SK-N-SH treated with all-trans-retinoic acid at 6 μM for 48 hours (cell line): ENCODE results near the gene LRRC14B.

Source experiments
- ATAC-seq: fragments of 200-7000 bp; cut with Tn5 transposase; 3 replicates; pipeline ENCODE4 v1.9.1; 2020; ENCODE audit warnings: mild to moderate bottlenecking, moderate library complexity
- ARNTL ChIP-seq: fragments of 450-650 bp; formaldehyde crosslinking; IDR thresholded peaks from 2 replicates; pipeline ENCODE4 v1.5.0; 2020; ENCODE audit warnings: low read depth, mild to moderate bottlenecking, moderate library complexity, borderline replicate concordance
- BACH2 ChIP-seq: fragments of 250-450 bp; sonication (Bioruptor Pico); IDR thresholded peaks from 2 replicates; pipeline ENCODE4 v1.9.0; 2021; ENCODE audit warnings: mild to moderate bottlenecking, borderline replicate concordance
- CREB5 ChIP-seq: fragments of 250-450 bp; sonication (Bioruptor Pico); IDR thresholded peaks from 2 replicates; pipeline ENCODE4 v1.5.1; 2020; ENCODE audit warnings: low read depth, mild to moderate bottlenecking, moderate library complexity
- CSDC2 ChIP-seq: fragments of 250-450 bp; sonication (Bioruptor Pico); IDR thresholded peaks from 2 replicates; pipeline ENCODE4 v1.5.0; 2020; ENCODE audit warnings: mild to moderate bottlenecking, moderate library complexity
- CSRNP3 ChIP-seq: fragments of 250-450 bp; sonication (Bioruptor Pico); IDR thresholded peaks from 2 replicates; pipeline ENCODE4 v1.5.1; 2021; ENCODE audit warnings: mild to moderate bottlenecking, moderate library complexity
- ESRRG ChIP-seq: fragments of 250-450 bp; sonication (Bioruptor Pico); IDR thresholded peaks from 2 replicates; pipeline ENCODE4 v1.6.1; 2021; ENCODE audit warnings: mild to moderate bottlenecking
- GLIS3 ChIP-seq: fragments of 250-450 bp; sonication (Bioruptor Pico); IDR thresholded peaks from 2 replicates; pipeline ENCODE4 v1.5.0; 2020; ENCODE audit warnings: mild to moderate bottlenecking, moderate library complexity
- ISL1 ChIP-seq: fragments of 250-450 bp; sonication (Bioruptor Pico); IDR thresholded peaks from 2 replicates; pipeline ENCODE4 v2.1.2; 2022; ENCODE audit warnings: mild to moderate bottlenecking, moderate library complexity
- PATZ1 ChIP-seq: fragments of 250-450 bp; sonication (Bioruptor Pico); IDR thresholded peaks from 2 replicates; pipeline ENCODE4 v1.8.0; 2020; ENCODE audit warnings: mild to moderate bottlenecking, moderate library complexity, borderline replicate concordance
- PPARA ChIP-seq: fragments of 250-450 bp; sonication (Bioruptor Pico); IDR thresholded peaks from 2 replicates; pipeline ENCODE4 v1.5.0; 2020; ENCODE audit warnings: mild to moderate bottlenecking, borderline replicate concordance
- SNAI2 ChIP-seq: fragments of 250-450 bp; sonication (Bioruptor Pico); IDR thresholded peaks from 2 replicates; pipeline ENCODE4 v1.5.0; 2020; ENCODE audit warnings: mild to moderate bottlenecking, moderate library complexity
- TCF4 ChIP-seq: fragments of 250-450 bp; sonication (Bioruptor Pico); IDR thresholded peaks from 2 replicates; pipeline ENCODE4 v1.8.0; 2021; ENCODE audit warnings: mild to moderate bottlenecking, moderate library complexity, borderline replicate concordance
- TOX ChIP-seq: fragments of 250-450 bp; sonication (Bioruptor Pico); IDR thresholded peaks from 2 replicates; pipeline ENCODE4 v1.8.0; 2021; ENCODE audit warnings: mild to moderate bottlenecking, moderate library complexity, borderline replicate concordance
- TSHZ2 ChIP-seq: fragments of 250-450 bp; sonication (Bioruptor Pico); IDR thresholded peaks from 2 replicates; pipeline ENCODE4 v1.5.0; 2020; ENCODE audit warnings: mild to moderate bottlenecking, moderate library complexity
- ZC3H10 ChIP-seq: fragments of 250-450 bp; sonication (Bioruptor Pico); IDR thresholded peaks from 2 replicates; pipeline ENCODE4 v1.5.1; 2021; ENCODE audit warnings: mild to moderate bottlenecking, moderate library complexity
- ZFP3 ChIP-seq: fragments of 250-450 bp; sonication (Bioruptor Pico); IDR thresholded peaks from 2 replicates; pipeline ENCODE4 v1.5.0; 2020; ENCODE audit warnings: mild to moderate bottlenecking, moderate library complexity
- ZFP30 ChIP-seq: fragments of 450-650 bp; formaldehyde crosslinking; IDR thresholded peaks from 2 replicates; pipeline ENCODE4 v1.5.0; 2022; ENCODE audit warnings: mild to moderate bottlenecking, moderate library complexity
- ZNF565 ChIP-seq: fragments of 450-650 bp; formaldehyde crosslinking; conservative IDR thresholded peaks from 2 replicates; pipeline ENCODE4 v1.5.0; 2020; ENCODE audit warnings: low read depth, mild to moderate bottlenecking, moderate library complexity
- ZNF70 ChIP-seq: fragments of 450-650 bp; formaldehyde crosslinking; IDR thresholded peaks from 2 replicates; pipeline ENCODE4 v1.5.0; 2020; ENCODE audit warnings: mild to moderate bottlenecking, moderate library complexity
- ZNF8 ChIP-seq: fragments of 450-650 bp; formaldehyde crosslinking; IDR thresholded peaks from 2 replicates; pipeline ENCODE4 v1.5.0; 2020; ENCODE audit warnings: mild to moderate bottlenecking, moderate library complexity

Gene LRRC14B

GRCh38 chr5:189976-190365 is 1.3 kb upstream of the LRRC14B start:
- TF ChIP-seq TSHZ2 (CRISPR knock-in tag) = no peak
- no peak for TF ChIP-seq BACH2 (CRISPR knock-in tag)
- TF ChIP-seq ESRRG = no peak
- no peak for TF ChIP-seq PPARA (CRISPR knock-in tag)
- no peak for TF ChIP-seq ZNF565 (CRISPR knock-in tag)
- TF ChIP-seq ISL1 = no peak
- no peak for TF ChIP-seq SNAI2 (CRISPR knock-in tag)
- TF ChIP-seq CSRNP3 (CRISPR knock-in tag) = no peak
- TF ChIP-seq CSDC2 (CRISPR knock-in tag) = no peak
- no peak for TF ChIP-seq TOX (CRISPR knock-in tag)
- TF ChIP-seq GLIS3 (CRISPR knock-in tag) = no peak
- no peak for ATAC-seq

- TF ChIP-seq ZNF70 (CRISPR knock-in tag) (no peak), ZFP30 (no peak), SNAI2 (CRISPR knock-in tag) (no peak), ZNF8 (CRISPR knock-in tag) (no peak), CSRNP3 (CRISPR knock-in tag) (no peak)
- ATAC-seq = no peak
These were observed 794 bp upstream of the LRRC14B start for GRCh38 chr5:190366-191035.

GRCh38 chr5:191949-192690 is 825 bp downstream of the LRRC14B start:
- no peak for TF ChIP-seq ZFP30
- no peak for TF ChIP-seq ZC3H10 (CRISPR knock-in tag)
- no peak for TF ChIP-seq ZFP3 (CRISPR knock-in tag)
- no peak for TF ChIP-seq PPARA (CRISPR knock-in tag)
- ATAC-seq = no peak

- ATAC-seq = no peak
- TF ChIP-seq GLIS3 (CRISPR knock-in tag) = no peak
- TF ChIP-seq ESRRG = no peak
- TF ChIP-seq TSHZ2 (CRISPR knock-in tag) = no peak
- no peak for TF ChIP-seq TOX (CRISPR knock-in tag)
- no peak for TF ChIP-seq TCF4 (CRISPR knock-in tag)
- no peak for TF ChIP-seq BACH2 (CRISPR knock-in tag)
- TF ChIP-seq ZNF70 (CRISPR knock-in tag) = no peak
- no peak for TF ChIP-seq ZFP3 (CRISPR knock-in tag)
- TF ChIP-seq PATZ1 (CRISPR knock-in tag) = no peak
- TF ChIP-seq ARNTL (CRISPR knock-in tag) = no peak
- TF ChIP-seq CREB5 (CRISPR knock-in tag) = no peak
- TF ChIP-seq PPARA (CRISPR knock-in tag) = no peak
- TF ChIP-seq ZNF8 (CRISPR knock-in tag) = no peak
- no peak for TF ChIP-seq CSRNP3 (CRISPR knock-in tag)
These were observed 1.3 kb downstream of the LRRC14B start for GRCh38 chr5:192691-192969.
